Measurements from ENCODE around the gene GPR149.

DNA sequence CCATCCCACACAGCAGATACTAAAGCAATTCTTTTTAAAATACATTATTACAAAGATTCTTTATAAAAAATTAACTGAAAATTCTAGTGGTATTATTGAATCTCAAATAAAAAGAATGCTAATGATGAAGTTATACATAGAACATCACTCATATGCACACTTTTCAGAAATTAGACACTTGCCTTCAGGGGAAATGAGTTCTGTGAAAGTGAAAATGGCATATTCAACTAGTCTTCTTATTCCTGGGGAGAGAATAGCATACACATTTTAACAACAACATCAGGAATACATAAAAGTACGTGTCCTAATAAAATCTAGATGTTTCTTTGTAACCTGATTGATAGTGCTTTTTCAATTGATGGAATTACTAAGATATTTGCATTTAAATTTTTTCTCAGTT lies 68.9 kb downstream of the GPR149 start:
- TF ChIP-seq, protein P1, sequence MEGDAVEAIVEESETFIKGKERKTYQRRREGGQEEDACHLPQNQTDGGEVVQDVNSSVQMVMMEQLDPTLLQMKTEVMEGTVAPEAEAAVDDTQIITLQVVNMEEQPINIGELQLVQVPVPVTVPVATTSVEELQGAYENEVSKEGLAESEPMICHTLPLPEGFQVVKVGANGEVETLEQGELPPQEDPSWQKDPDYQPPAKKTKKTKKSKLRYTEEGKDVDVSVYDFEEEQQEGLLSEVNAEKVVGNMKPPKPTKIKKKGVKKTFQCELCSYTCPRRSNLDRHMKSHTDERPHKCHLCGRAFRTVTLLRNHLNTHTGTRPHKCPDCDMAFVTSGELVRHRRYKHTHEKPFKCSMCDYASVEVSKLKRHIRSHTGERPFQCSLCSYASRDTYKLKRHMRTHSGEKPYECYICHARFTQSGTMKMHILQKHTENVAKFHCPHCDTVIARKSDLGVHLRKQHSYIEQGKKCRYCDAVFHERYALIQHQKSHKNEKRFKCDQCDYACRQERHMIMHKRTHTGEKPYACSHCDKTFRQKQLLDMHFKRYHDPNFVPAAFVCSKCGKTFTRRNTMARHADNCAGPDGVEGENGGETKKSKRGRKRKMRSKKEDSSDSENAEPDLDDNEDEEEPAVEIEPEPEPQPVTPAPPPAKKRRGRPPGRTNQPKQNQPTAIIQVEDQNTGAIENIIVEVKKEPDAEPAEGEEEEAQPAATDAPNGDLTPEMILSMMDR (IDR thresholded peaks at IDR 0.05) = no peak
- TF ChIP-seq POLR2A (IDR thresholded peaks at IDR 0.05) = no peak
